ENCODE measurements around the gene IWS1. TPM values are rescaled to one million over a fixed set of nuclear protein-coding genes. Genes with fewer than 3 reads are reported as not detected.

Gene IWS1
- total and polyA plus RNA-seq, 9 of the 15 experiments (the other 6 are each of a cell fraction or from before 2014, with no cell fraction given) = 20.8 to 67.2 (median 46.6) TPM

DNA sequence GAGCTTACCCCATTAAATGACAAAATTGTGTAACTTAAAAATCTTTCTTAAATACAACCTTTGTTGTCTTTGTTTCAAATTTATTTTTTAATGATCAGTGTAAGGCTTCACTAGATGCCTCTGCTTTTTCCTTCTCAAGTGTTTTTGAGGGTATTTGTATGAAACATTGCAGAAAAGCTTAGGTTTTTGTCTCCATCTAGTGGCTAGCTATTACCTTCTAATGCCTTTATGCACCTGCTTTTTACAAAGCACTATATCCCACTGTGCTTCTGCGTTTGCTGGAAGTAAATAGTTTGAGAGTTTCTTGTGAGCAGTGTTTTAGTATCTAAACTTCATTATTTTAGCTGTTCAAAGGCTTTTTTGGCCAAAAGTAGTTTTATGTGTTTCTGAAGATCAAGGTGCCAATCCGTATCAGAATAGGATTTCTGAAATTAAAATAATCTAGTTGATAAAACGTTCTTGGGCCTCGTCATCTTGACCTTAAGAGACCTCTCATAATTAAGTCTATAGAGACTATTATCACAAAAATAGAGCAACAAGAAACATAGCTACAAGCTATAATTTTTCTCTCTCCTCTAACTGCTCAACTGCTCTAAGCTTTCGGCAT is 47.0 kb downstream of the IWS1 start (continued):
- TF ChIP-seq GATA2 (CRISPR knock-in tag; IDR thresholded peaks at IDR 0.05) = no peak
- TF ChIP-seq, protein P1, sequence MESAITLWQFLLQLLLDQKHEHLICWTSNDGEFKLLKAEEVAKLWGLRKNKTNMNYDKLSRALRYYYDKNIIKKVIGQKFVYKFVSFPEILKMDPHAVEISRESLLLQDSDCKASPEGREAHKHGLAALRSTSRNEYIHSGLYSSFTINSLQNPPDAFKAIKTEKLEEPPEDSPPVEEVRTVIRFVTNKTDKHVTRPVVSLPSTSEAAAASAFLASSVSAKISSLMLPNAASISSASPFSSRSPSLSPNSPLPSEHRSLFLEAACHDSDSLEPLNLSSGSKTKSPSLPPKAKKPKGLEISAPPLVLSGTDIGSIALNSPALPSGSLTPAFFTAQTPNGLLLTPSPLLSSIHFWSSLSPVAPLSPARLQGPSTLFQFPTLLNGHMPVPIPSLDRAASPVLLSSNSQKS (CRISPR knock-in tag; IDR thresholded peaks at IDR 0.05) = no peak
- no peak for TF ChIP-seq NCOA2 (IDR thresholded peaks at IDR 0.05; ENCODE audit: partially characterized antibody in 2 of 2)
- TF ChIP-seq CCAR2 (IDR thresholded peaks at IDR 0.05; ENCODE audit: low read depth, low read length) = no peak
- TF ChIP-seq, protein P2, sequence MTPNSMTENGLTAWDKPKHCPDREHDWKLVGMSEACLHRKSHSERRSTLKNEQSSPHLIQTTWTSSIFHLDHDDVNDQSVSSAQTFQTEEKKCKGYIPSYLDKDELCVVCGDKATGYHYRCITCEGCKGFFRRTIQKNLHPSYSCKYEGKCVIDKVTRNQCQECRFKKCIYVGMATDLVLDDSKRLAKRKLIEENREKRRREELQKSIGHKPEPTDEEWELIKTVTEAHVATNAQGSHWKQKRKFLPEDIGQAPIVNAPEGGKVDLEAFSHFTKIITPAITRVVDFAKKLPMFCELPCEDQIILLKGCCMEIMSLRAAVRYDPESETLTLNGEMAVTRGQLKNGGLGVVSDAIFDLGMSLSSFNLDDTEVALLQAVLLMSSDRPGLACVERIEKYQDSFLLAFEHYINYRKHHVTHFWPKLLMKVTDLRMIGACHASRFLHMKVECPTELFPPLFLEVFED (CRISPR knock-in tag; conservative IDR thresholded peaks at IDR 0.05) = no peak
- TF ChIP-seq ZNF699 (CRISPR knock-in tag; IDR thresholded peaks at IDR 0.05; ENCODE audit: insufficient replicate concordance) = no peak
- no peak for TF ChIP-seq ZSCAN29 (IDR thresholded peaks at IDR 0.05)
- no peak for TF ChIP-seq ZNF324 (CRISPR knock-in tag; IDR thresholded peaks at IDR 0.05)
- TF ChIP-seq, protein P3, sequence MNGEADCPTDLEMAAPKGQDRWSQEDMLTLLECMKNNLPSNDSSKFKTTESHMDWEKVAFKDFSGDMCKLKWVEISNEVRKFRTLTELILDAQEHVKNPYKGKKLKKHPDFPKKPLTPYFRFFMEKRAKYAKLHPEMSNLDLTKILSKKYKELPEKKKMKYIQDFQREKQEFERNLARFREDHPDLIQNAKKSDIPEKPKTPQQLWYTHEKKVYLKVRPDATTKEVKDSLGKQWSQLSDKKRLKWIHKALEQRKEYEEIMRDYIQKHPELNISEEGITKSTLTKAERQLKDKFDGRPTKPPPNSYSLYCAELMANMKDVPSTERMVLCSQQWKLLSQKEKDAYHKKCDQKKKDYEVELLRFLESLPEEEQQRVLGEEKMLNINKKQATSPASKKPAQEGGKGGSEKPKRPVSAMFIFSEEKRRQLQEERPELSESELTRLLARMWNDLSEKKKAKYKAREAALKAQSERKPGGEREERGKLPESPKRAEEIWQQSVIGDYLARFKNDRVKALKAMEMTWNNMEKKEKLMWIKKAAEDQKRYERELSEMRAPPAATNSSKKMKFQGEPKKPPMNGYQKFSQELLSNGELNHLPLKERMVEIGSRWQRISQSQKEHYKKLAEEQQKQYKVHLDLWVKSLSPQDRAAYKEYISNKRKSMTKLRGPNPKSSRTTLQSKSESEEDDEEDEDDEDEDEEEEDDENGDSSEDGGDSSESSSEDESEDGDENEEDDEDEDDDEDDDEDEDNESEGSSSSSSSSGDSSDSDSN (IDR thresholded peaks at IDR 0.05; ENCODE audit: borderline replicate concordance in 1 of 2, low read depth in 2 of 2, low read length in 2 of 2) = no peak
- TF ChIP-seq ZNF445 (CRISPR knock-in tag; IDR thresholded peaks at IDR 0.05; ENCODE audit: low read depth) = no peak
- TF ChIP-seq ZNF584 (CRISPR knock-in tag; IDR thresholded peaks at IDR 0.05; ENCODE audit: low read depth) = no peak
- TF ChIP-seq MTF1 (CRISPR knock-in tag; IDR thresholded peaks at IDR 0.05; ENCODE audit: borderline replicate concordance) = no peak
- peak; percentile 19; the same call in 1 of the 2 replicates for TF ChIP-seq PML (IDR thresholded peaks at IDR 0.05; ENCODE audit: low read length)
- TF ChIP-seq ZBED1 (IDR thresholded peaks at IDR 0.05) = no peak
- TF ChIP-seq TEAD4 (IDR thresholded peaks at IDR 0.05; ENCODE audit: low read length) = no peak
- TF ChIP-seq TEAD4 (CRISPR knock-in tag; IDR thresholded peaks at IDR 0.05; ENCODE audit: borderline replicate concordance) = no peak
- TF ChIP-seq NBN (IDR thresholded peaks at IDR 0.05; ENCODE audit: low read depth) = no peak
- 0 out of 2 replicates have a peak, but pooled peaks have one; percentile 48 for TF ChIP-seq SMC3 (conservative IDR thresholded peaks at IDR 0.05; ENCODE audit: insufficient read depth, low read depth, low read length)
- TF ChIP-seq KLF6 (CRISPR knock-in tag; IDR thresholded peaks at IDR 0.05; ENCODE audit: borderline replicate concordance) = no peak
- TF ChIP-seq, protein P4, sequence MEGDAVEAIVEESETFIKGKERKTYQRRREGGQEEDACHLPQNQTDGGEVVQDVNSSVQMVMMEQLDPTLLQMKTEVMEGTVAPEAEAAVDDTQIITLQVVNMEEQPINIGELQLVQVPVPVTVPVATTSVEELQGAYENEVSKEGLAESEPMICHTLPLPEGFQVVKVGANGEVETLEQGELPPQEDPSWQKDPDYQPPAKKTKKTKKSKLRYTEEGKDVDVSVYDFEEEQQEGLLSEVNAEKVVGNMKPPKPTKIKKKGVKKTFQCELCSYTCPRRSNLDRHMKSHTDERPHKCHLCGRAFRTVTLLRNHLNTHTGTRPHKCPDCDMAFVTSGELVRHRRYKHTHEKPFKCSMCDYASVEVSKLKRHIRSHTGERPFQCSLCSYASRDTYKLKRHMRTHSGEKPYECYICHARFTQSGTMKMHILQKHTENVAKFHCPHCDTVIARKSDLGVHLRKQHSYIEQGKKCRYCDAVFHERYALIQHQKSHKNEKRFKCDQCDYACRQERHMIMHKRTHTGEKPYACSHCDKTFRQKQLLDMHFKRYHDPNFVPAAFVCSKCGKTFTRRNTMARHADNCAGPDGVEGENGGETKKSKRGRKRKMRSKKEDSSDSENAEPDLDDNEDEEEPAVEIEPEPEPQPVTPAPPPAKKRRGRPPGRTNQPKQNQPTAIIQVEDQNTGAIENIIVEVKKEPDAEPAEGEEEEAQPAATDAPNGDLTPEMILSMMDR (IDR thresholded peaks at IDR 0.05 in 2 of 3, conservative IDR thresholded peaks at IDR 0.05 in 1 of 3; ENCODE audit: insufficient read depth in 2 of 3, low read depth in 1 of 3, low read length in 3 of 3) = peak; percentile 45 to 75 (median 72); a peak in 5 of 6 replicates
- no peak for TF ChIP-seq MCM3 (IDR thresholded peaks at IDR 0.05)
- no peak for TF ChIP-seq ZNF77 (CRISPR knock-in tag; IDR thresholded peaks at IDR 0.05)
- TF ChIP-seq YBX1 (IDR thresholded peaks at IDR 0.05) = no peak
- no peak for TF ChIP-seq MEF2A (IDR thresholded peaks at IDR 0.05; ENCODE audit: control insufficient read depth, low read depth, low read length)
